ENCODE measurements around the gene CC2D1A.

CC2D1A gene

DNA sequence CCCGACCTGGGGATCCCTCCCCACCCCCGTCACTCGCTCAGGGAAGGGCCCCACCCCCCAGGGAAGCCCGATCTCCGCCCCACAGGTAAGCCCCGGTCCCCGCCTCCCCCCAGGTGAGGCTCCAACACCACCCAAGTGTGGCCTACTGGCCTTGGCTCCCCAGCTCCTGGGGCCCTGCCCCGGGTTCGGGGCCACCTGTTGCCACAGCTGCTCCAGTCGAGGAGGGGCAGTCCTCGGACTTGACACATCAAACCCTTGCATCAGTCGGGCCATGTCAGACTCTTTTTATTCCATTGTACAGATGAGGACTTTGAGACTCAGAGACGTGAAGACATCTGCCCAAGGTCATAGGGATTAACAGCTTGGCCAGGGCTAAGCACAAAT, 512 bp downstream of the CC2D1A start:
- peak; percentile 13 for ATAC-seq
- no peak for TF ChIP-seq ZNF70 (CRISPR knock-in tag; IDR thresholded peaks at IDR 0.05)
- no peak for TF ChIP-seq BACH2 (CRISPR knock-in tag; IDR thresholded peaks at IDR 0.05; ENCODE audit: borderline replicate concordance)
- no peak for TF ChIP-seq PPARA (CRISPR knock-in tag; IDR thresholded peaks at IDR 0.05; ENCODE audit: borderline replicate concordance)
- TF ChIP-seq, protein P1, sequence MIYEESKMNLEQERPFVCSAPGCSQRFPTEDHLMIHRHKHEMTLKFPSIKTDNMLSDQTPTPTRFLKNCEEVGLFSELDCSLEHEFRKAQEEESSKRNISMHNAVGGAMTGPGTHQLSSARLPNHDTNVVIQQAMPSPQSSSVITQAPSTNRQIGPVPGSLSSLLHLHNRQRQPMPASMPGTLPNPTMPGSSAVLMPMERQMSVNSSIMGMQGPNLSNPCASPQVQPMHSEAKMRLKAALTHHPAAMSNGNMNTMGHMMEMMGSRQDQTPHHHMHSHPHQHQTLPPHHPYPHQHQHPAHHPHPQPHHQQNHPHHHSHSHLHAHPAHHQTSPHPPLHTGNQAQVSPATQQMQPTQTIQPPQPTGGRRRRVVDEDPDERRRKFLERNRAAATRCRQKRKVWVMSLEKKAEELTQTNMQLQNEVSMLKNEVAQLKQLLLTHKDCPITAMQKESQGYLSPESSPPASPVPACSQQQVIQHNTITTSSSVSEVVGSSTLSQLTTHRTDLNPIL (CRISPR knock-in tag; IDR thresholded peaks at IDR 0.05; ENCODE audit: low read depth): no peak
- no peak for TF ChIP-seq SNAI2 (CRISPR knock-in tag; IDR thresholded peaks at IDR 0.05)
- TF ChIP-seq TOX (CRISPR knock-in tag; IDR thresholded peaks at IDR 0.05; ENCODE audit: borderline replicate concordance): no peak
- TF ChIP-seq, protein P2, sequence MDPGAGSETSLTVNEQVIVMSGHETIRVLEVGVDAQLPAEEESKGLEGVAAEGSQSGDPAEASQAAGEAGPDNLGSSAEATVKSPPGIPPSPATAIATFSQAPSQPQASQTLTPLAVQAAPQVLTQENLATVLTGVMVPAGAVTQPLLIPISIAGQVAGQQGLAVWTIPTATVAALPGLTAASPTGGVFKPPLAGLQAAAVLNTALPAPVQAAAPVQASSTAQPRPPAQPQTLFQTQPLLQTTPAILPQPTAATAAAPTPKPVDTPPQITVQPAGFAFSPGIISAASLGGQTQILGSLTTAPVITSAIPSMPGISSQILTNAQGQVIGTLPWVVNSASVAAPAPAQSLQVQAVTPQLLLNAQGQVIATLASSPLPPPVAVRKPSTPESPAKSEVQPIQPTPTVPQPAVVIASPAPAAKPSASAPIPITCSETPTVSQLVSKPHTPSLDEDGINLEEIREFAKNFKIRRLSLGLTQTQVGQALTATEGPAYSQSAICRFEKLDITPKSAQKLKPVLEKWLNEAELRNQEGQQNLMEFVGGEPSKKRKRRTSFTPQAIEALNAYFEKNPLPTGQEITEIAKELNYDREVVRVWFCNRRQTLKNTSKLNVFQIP (CRISPR knock-in tag; IDR thresholded peaks at IDR 0.05; ENCODE audit: borderline replicate concordance, low read depth): no peak
- no peak for TF ChIP-seq GLIS3 (CRISPR knock-in tag; IDR thresholded peaks at IDR 0.05)
- TF ChIP-seq, protein P3, sequence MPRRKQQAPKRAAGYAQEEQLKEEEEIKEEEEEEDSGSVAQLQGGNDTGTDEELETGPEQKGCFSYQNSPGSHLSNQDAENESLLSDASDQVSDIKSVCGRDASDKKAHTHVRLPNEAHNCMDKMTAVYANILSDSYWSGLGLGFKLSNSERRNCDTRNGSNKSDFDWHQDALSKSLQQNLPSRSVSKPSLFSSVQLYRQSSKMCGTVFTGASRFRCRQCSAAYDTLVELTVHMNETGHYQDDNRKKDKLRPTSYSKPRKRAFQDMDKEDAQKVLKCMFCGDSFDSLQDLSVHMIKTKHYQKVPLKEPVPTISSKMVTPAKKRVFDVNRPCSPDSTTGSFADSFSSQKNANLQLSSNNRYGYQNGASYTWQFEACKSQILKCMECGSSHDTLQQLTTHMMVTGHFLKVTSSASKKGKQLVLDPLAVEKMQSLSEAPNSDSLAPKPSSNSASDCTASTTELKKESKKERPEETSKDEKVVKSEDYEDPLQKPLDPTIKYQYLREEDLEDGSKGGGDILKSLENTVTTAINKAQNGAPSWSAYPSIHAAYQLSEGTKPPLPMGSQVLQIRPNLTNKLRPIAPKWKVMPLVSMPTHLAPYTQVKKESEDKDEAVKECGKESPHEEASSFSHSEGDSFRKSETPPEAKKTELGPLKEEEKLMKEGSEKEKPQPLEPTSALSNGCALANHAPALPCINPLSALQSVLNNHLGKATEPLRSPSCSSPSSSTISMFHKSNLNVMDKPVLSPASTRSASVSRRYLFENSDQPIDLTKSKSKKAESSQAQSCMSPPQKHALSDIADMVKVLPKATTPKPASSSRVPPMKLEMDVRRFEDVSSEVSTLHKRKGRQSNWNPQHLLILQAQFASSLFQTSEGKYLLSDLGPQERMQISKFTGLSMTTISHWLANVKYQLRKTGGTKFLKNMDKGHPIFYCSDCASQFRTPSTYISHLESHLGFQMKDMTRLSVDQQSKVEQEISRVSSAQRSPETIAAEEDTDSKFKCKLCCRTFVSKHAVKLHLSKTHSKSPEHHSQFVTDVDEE (CRISPR knock-in tag; IDR thresholded peaks at IDR 0.05): no peak
- TF ChIP-seq OSR1 (CRISPR knock-in tag; IDR thresholded peaks at IDR 0.05): no peak
- no peak for TF ChIP-seq ZNF8 (CRISPR knock-in tag; IDR thresholded peaks at IDR 0.05)
- TF ChIP-seq ZFP30 (CRISPR knock-in tag; IDR thresholded peaks at IDR 0.05): no peak
- TF ChIP-seq ZNF565 (CRISPR knock-in tag; conservative IDR thresholded peaks at IDR 0.05; ENCODE audit: low read depth): no peak
- no peak for TF ChIP-seq ISL1 (CRISPR knock-in tag; IDR thresholded peaks at IDR 0.05)
- TF ChIP-seq, protein P4, sequence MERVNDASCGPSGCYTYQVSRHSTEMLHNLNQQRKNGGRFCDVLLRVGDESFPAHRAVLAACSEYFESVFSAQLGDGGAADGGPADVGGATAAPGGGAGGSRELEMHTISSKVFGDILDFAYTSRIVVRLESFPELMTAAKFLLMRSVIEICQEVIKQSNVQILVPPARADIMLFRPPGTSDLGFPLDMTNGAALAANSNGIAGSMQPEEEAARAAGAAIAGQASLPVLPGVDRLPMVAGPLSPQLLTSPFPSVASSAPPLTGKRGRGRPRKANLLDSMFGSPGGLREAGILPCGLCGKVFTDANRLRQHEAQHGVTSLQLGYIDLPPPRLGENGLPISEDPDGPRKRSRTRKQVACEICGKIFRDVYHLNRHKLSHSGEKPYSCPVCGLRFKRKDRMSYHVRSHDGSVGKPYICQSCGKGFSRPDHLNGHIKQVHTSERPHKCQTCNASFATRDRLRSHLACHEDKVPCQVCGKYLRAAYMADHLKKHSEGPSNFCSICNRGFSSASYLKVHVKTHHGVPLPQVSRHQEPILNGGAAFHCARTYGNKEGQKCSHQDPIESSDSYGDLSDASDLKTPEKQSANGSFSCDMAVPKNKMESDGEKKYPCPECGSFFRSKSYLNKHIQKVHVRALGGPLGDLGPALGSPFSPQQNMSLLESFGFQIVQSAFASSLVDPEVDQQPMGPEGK (CRISPR knock-in tag; IDR thresholded peaks at IDR 0.05; ENCODE audit: borderline replicate concordance): no peak
- TF ChIP-seq CSDC2 (CRISPR knock-in tag; IDR thresholded peaks at IDR 0.05): no peak
- TF ChIP-seq ZC3H10 (CRISPR knock-in tag; IDR thresholded peaks at IDR 0.05): no peak
- TF ChIP-seq ZFP3 (CRISPR knock-in tag; IDR thresholded peaks at IDR 0.05): no peak
- TF ChIP-seq ESRRG (CRISPR knock-in tag; IDR thresholded peaks at IDR 0.05): no peak
- TF ChIP-seq RARB (CRISPR knock-in tag; IDR thresholded peaks at IDR 0.05): no peak

DNA sequence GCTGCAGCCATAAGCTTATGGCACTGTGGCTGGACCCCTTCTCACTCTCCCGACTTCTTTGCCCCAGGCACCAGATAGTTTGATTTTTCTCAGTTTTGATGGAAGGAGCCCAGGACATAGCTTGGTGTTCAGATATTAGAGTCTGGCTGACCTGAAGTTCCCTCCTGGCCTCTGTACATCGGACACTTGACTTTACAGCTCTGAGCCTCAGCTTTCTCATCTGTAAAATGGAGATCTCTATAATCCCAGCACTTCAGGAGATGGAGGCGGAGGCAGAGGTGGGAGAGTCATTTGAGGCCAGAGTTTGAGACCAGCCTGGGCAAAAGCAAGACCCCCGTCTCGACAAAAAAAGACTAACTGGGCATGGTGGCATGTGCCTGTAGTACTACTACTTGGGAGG, 909 bp downstream of the CC2D1A start:
- TF ChIP-seq ZFP3 (CRISPR knock-in tag; IDR thresholded peaks at IDR 0.05) (no peak), RARB (CRISPR knock-in tag; IDR thresholded peaks at IDR 0.05) (no peak), ZFP30 (CRISPR knock-in tag; IDR thresholded peaks at IDR 0.05) (no peak), CSDC2 (CRISPR knock-in tag; IDR thresholded peaks at IDR 0.05) (no peak), PPARA (CRISPR knock-in tag; IDR thresholded peaks at IDR 0.05; ENCODE audit: borderline replicate concordance) (no peak), ZC3H10 (CRISPR knock-in tag; IDR thresholded peaks at IDR 0.05) (no peak), SNAI2 (CRISPR knock-in tag; IDR thresholded peaks at IDR 0.05) (no peak), ESRRG (CRISPR knock-in tag; IDR thresholded peaks at IDR 0.05) (no peak), ARNTL (CRISPR knock-in tag; IDR thresholded peaks at IDR 0.05; ENCODE audit: borderline replicate concordance, low read depth) (no peak)
- TF ChIP-seq, protein P5, sequence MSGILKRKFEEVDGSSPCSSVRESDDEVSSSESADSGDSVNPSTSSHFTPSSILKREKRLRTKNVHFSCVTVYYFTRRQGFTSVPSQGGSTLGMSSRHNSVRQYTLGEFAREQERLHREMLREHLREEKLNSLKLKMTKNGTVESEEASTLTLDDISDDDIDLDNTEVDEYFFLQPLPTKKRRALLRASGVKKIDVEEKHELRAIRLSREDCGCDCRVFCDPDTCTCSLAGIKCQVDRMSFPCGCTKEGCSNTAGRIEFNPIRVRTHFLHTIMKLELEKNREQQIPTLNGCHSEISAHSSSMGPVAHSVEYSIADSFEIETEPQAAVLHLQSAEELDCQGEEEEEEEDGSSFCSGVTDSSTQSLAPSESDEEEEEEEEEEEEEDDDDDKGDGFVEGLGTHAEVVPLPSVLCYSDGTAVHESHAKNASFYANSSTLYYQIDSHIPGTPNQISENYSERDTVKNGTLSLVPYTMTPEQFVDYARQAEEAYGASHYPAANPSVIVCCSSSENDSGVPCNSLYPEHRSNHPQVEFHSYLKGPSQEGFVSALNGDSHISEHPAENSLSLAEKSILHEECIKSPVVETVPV (CRISPR knock-in tag; IDR thresholded peaks at IDR 0.05): no peak
- TF ChIP-seq, protein P3 (CRISPR knock-in tag; IDR thresholded peaks at IDR 0.05): no peak
- TF ChIP-seq, protein P1 (CRISPR knock-in tag; IDR thresholded peaks at IDR 0.05; ENCODE audit: low read depth): no peak
- no peak for ATAC-seq
